Skin epidermis (tissue), 12 donors: Measurements from ENCODE around the gene ADIPOR2.

Experiments
- H3K27ac ChIP-seq, 21 experiments: fragments of 200-600 bp; sonication (generic) in 11 of 21; one replicate each; pipeline ENCODE4 v1.5.0; 2020; ENCODE audit warnings: mild to moderate bottlenecking in 3 of 21, inconsistent platforms in 2 of 21, moderate library complexity in 2 of 21
- H3K4me3 ChIP-seq, 7 experiments: fragments of 200-600 bp; sonication (generic) in 2 of 7; one replicate each; pipeline ENCODE4 v1.5.0; 2020; ENCODE audit warnings: inconsistent platforms in 2 of 7, mild to moderate bottlenecking in 2 of 7, moderate library complexity in 1 of 7

ADIPOR2 gene

GRCh38 chr12:1760566-1761382, 69.9 kb downstream of the ADIPOR2 start:
- H3K27ac ChIP-seq: no peak overlapping the region

DNA sequence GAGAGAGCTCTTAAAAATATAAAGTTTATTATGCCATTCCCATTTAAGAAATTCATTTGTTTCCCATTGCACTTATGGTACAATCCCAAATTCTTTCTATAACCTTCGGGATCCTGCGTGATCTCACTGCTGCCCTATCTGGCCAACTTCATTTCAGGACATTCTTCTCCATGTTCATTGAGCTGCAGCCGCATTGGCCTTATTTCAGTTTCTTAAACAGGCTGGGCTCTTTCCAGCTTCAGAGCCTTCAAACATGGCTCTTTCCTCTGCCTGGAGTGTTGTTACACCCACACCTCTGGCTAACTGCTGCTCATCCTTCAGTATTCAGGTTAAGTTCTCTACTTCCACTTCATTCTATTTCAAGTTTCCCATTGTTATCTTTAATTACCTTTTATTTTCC, 71.0 kb downstream of the ADIPOR2 start:
- no peak overlapping the region for H3K27ac ChIP-seq
- H3K4me3 ChIP-seq: no peak overlapping the region

More at GRCh38 chr12:1760566-1761382, 69.9 kb downstream of the ADIPOR2 start:
- no peak overlapping the region for H3K4me3 ChIP-seq

DNA sequence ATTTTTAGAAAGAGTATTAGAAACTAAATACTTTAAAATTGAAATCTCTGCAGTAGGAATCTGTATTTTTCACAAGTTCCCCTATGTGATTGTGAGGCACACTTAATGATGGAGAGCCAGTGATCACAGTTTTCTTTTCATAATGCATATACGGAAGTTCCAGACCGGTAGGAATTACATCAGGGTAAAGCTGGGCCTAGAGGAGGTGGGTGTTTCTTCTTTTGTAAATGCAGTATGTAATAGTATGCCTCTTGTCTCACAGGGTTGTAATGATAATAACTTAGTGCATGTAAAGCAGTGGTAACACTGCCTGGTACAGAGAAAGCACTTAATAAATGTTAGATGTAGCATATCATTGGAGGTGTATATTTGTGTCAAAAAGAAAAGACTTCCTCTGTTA, 72.3 kb downstream of the ADIPOR2 start:
- H3K27ac ChIP-seq: no peak overlapping the region
- H3K4me3 ChIP-seq: no peak overlapping the region

DNA sequence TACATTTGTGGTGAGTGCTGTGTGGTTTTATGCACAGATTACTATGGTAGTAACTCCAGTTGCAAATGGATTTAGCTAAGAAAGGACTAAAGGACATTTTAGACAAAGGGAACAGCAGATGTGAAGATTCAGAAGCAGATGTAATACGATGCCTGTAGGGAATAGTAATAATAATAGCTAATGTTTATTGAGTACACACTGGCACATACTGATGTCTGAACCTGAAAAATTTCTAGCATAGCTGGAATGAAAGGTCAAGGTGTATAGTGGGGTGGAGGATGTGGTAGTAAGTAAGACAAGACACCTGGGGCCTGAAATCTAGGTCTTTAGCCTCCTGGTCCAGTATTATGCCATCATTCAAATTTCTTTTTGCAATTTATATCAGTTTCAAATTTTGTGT, 75.2 kb downstream of the ADIPOR2 start:
- no peak overlapping the region for H3K4me3 ChIP-seq
- no peak overlapping the region for H3K27ac ChIP-seq

DNA sequence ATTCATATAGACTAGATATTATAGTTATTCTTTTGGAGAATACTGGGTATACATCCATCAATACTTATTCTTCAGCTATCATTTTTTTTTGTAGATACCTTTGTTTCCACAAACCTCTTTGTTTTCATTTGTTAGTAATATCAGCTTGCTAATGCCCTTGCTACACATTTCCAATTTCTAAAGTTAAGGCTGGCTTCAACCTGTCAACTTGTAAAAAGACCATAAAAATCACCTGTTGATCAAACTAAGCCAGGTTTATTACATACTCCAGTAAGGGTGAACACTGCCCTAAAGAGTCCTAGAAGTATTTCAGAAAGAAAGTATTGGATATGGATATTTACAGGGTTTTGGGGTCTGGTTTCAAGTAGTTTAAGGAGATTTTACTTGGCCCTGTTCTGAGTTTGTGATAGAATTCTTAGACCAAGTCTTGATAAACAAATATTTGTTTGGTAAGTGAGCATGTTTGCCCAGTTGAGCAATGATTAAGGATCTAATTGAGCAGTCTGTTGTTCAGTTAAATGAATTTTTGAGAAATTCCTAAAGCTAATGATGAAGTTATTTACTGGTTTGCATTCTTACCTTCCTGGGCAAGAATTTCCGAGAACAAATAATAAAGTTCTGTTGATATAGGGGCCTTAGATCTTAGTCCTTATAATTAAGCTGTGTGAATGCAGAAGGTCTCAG, 76.7 kb downstream of the ADIPOR2 start:
- H3K4me3 ChIP-seq: no peak overlapping the region
- H3K27ac ChIP-seq: peak overlapping the region in 1 of 21 experiments; percentile 27

GRCh38 chr12:1768615-1769014, 77.7 kb downstream of the ADIPOR2 start:
- H3K27ac ChIP-seq: no peak overlapping the region
- H3K4me3 ChIP-seq: no peak overlapping the region

- Histone ChIP-seq H3K27ac (no peak overlapping the region), H3K4me3 (no peak overlapping the region)
Observed at GRCh38 chr12:1769809-1770494, 79.1 kb downstream of the ADIPOR2 start.

DNA sequence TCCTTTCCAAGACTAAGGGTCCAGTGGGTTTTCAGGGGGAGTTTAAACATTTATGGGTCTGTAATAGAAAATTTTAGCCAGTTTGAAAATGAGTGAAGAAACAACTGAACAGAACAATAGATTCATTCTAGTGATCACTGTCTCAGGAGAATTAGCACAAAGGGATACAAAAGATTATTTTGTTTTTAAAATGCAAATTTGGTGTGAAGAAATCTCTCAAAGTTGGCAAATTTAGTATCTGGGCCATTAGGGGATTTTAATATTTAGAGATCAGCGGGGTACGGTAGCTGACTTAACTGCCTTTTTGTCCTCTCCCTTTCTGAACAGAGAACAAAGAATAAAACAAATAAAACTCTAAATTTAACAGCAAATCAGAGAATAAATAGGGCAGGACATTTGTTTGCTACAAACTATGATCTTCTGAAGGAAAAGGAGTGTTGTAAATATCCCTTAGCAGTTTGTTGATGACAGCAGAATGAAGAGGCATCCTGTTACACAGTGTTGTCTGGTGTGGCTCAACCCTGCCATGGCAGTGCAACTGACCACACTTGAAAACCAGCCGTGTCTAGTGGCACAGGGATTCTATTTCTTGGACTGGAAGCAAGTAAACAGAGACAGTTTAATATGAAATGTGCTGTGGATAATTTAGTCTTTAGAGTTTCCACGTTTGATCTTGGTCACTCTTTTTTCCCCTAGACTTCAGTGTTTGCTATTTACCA, 83.2 kb downstream of the ADIPOR2 start:
- H3K27ac ChIP-seq: peak overlapping the region in 1 of 21 experiments; percentile 34

DNA sequence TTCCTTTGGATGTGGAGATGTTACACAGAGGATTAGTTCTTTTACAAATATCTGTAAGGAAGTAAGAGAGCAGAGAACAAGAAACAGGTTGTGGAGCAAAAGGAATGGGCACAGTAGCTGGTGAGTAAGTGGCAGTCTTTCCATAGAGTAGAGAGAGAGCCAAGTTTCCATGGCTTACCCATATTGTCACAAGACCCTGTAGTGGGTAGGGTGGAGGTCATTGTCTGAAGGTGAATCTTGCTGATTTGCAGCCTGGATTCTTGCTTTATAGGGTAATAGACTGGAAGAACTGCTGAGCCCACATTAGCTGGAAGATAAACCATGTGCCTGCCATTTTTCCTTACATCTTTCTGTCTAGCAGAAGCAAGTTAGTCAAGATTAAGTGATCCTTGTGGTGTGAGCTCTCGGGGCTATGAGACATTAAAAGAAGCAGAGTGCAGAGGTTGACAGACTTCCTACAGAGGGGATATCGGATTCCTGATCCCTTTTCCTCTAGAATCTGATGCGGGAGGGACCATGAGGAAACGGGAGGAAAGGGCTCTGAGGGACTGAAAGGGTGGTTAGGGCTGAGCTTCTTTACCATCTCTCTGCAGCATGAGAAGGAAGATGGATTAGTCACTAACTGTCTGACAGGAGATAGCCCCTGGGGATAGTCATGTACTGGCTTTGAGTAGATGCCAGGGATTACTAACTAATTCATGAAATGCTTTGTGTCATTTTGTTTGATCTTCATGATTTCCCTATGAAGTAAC, 85.5 kb downstream of the ADIPOR2 start:
- Histone ChIP-seq H3K4me3 (no peak overlapping the region), H3K27ac (peak overlapping the region in 3 of 21 experiments; percentile 12 to 56 (median 30))

More for the DNA sequence above, 83.2 kb downstream of the ADIPOR2 start:
- H3K4me3 ChIP-seq: no peak overlapping the region

GRCh38 chr12:1777798-1778197, 86.9 kb downstream of the ADIPOR2 start:
- Histone ChIP-seq H3K27ac (peak overlapping the region in 1 of 21 experiments; percentile 12), H3K4me3 (no peak overlapping the region)

DNA sequence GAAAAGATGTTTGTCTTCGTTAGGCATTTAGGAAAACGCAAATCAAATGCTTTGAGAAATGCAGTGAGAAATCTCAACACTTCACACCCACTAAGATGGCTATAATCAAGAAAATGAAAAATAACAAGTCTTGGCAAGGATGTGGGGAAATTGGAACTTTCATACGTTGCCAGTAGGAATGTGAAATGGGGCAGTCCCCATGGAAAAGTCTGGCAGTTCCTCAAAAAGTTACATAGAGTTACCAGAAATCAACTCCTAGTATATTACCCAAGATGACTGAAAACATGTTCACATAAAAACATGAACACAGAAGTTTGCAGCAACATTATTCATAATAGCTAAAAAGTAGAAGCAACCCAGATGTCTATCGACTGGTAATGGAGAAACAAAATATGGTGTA, 88.0 kb downstream of the ADIPOR2 start:
- H3K4me3 ChIP-seq: no peak overlapping the region
- H3K27ac ChIP-seq: peak overlapping the region in 1 of 21 experiments; percentile 44

GRCh38 chr12:1779783-1780182, 88.9 kb downstream of the ADIPOR2 start:
- Histone ChIP-seq H3K4me3 (no peak overlapping the region), H3K27ac (peak overlapping the region in 2 of 21 experiments; percentile 5 to 47)

DNA sequence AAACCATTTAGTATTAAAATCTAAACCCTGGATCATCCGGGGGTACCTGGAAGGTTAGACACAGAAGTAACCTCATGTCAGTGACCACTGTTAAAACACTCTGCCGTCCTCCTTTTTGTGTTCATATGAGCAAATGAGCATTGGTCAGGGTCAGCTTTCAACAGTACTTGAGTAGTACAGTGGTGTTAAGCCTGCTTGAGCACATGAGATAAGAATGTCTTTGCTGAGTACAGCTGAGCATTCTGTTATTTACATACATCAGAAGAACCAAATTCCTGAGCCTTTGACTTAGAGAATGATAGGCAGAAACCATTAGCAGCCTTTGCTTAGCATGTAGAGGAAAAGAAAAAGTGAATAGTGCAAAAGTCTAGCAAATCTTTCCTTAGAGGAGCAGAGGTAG, 90.9 kb downstream of the ADIPOR2 start:
- Histone ChIP-seq H3K27ac (no peak overlapping the region), H3K4me3 (no peak overlapping the region)

- Histone ChIP-seq H3K4me3 (no peak overlapping the region), H3K27ac (no peak overlapping the region)
Observed at GRCh38 chr12:1782215-1782614, 91.3 kb downstream of the ADIPOR2 start.

GRCh38 chr12:1787714-1788113, 96.8 kb downstream of the ADIPOR2 start:
- Histone ChIP-seq H3K27ac (no peak overlapping the region), H3K4me3 (no peak overlapping the region)

GRCh38 chr12:1790444-1790843, 99.6 kb downstream of the ADIPOR2 start:
- H3K27ac ChIP-seq: no peak overlapping the region
- no peak overlapping the region for H3K4me3 ChIP-seq

- Histone ChIP-seq H3K4me3 (no peak overlapping the region), H3K27ac (peak overlapping the region in 3 of 21 experiments; percentile 24 to 56 (median 26))
Observed at GRCh38 chr12:1791104-1791841, 100.4 kb downstream of the ADIPOR2 start.

- Histone ChIP-seq H3K4me3 (no peak overlapping the region), H3K27ac (peak overlapping the region in 2 of 21 experiments; percentile 12 to 21)
Observed at GRCh38 chr12:1792406-1792805, 101.5 kb downstream of the ADIPOR2 start.
